Activated CD4-positive, CD25-positive, alpha-beta regulatory T cell (primary cell): ENCODE results near the gene SERPINB8.

Experiments used
- DNase-seq, 4 experiments: peaks; one replicate each; lab custom pipeline; 2025; lab: John Stamatoyannopoulos, UW

Gene SERPINB8

DNA sequence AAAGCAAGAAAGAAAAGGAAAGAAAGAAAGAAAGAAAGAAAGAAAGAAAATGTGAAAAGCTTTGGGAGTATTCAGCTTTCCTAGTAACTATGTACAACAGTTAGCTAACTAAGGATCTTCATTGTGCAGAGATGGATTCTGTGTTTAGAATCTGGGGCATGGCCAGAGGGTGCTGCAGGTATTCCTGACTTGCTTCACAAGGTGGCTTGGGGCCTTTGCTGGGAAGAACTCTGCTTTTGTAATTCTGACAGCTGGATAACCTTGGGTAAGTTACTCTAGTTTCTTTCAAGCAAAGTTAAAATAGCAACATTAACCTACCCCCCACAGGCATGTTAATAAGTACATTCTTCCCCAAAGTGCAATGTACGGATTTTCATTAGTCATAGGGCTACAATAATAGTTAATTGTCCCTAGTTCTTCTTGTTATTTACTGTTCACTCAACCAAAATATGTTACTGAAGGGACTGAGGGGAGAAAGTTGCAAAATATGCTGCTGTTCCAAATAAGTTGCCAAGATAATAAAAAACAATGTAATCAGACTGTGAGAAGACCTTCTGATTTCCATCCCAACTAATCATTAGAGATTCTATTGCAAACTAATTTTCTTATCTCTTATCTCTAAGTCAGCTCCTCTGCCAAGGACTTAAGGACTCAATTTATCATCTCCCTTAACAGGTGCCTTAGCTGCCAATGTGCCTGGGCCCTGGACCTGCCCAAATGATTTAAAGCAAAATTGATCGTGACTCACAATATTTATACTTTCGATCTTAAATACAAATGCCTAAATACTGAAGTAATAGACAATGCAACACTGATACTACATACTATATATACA lies 50.3 kb downstream of the SERPINB8 start:
- no peak for DNase-seq

GRCh38 chr18:64026350-64026749 lies 56.5 kb downstream of the SERPINB8 start:
- no peak for DNase-seq

DNA sequence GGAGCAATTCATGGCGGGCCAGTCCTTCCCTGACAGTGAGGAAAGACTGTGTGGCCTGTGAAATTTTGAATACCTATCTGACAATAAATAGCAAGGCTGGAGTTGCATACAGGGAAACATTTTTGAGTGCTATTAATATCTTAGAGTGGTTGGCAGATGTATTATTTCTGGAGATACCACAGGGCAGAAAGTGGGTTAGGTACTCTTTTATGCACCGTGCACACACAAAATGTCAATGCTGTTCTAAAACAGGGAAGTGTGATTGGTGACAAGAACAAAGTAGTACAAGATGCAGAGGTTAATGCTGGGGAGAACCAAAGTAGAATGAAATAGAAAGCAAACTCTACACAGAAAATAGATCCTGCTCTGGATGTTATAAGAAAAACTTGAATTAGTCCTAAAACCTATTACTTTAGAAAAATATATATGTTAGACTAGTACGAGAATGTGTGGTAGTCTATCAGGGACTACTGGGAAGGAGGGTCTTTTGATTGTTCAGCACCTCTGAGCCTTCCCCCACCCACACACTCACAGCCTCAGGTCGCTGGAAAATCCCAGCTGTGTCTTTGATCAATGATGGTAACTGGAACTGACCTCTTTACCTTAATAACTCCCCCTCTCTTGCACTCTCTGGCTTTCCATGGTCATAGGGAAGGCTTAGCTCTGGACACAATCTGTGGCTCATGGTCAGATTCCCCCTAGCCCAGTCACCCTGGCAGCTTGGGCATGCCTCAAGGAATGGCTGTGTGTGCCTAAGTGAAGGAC lies 58.2 kb downstream of the SERPINB8 start:
- DNase-seq, result no peak

DNA sequence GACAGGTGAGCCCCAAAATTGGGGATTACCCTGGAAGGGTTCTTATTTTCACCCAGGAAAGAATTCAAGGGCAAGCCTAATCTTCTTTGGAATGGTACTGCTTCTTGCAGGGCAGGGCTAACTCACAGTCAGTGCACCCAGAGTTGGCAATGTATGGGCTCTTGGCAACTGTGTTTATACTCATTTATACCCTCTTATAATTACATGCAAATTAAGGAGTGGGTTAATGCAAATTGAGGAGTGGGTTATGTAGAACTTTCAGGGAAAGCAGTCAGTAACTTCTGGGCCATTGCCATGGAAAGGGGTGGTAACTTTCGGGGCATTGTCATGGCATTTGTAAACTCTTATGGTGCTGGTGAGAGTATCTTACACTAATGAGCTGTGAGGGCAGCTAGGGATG lies 59.2 kb downstream of the SERPINB8 start:
- DNase-seq, result no peak

DNA sequence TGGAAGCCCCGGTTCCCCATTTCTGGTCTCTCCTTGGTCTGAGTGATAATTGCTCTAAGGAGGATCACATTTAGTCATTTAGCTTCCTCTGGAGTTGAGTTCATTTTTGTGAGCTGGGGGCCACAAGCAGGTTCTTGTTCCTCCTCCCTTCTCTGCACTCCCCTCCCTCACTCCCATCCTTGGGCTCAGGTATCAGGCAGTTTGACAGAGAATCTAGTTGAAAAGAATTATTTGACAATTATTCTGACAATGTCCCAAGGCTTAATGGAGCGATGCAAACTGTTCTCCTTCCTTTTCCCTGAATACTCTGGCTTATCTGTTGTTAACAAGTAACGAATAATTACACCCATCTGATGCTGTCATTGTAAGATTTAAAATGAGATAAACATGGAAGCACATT lies 61.5 kb downstream of the SERPINB8 start:
- no peak for DNase-seq

- DNase-seq, result no peak
Measured at GRCh38 chr18:64032312-64032711, 62.4 kb downstream of the SERPINB8 start.

DNA sequence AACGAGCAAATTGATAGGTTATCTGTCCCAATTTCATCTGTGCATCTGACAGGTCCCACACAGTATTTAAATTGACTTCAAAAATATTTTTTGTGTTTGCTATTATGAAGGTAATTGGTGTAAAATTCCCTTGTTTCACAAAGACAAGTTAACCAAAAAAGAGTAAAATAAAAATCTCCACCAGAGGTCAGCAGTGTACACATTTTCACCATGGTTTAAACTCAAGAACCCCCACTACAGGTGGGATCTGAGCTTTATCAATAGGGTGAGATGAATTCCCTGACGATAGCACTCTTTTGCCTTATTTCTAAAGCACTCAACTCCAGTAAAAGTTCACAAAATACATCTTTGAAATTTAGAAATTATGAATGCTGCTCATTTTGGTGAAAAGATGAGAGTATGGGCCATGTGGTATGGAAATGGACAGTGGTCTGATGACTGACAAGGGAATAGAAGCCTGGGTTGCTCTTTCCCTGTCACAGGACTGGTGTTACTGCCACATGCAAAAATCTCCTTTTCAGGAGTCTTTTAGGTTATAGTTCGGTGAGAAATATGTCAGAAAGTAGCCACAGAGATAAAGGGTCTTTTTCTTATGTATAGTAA lies 68.0 kb downstream of the SERPINB8 start:
- DNase-seq, result no peak
